IMR-90 (cell line): Measurements from ENCODE around the gene PARVB. TPM values are rescaled to one million over a fixed set of nuclear protein-coding genes. Genes with fewer than 3 reads are reported as not detected.
A peak's percentile ranks its signal among the peaks of the same experiment; 100 is the strongest.

ENCODE experiments used
- ATAC-seq: fragments of 200-7000 bp; cut with Tn5 transposase; 2 replicates; pipeline ENCODE4 v1.9.1; 2020; ENCODE audit warnings: low read depth, mild to moderate bottlenecking, moderate library complexity
- BruUV-seq: library from RNA; stranded (reverse); fragments of 400-500 nt; replicated peaks from 2 replicates; lab custom pipeline; 2021; lab: Mats Ljungman, UMichigan
- CTCF ChIA-PET: fragments of 300-600 bp; formaldehyde crosslinking; extraction: SDS; loops from one replicate; lab custom pipeline; 2021; ENCODE audit warnings: antibody characterized with exemption; lab: Yijun Ruan, JAX
- POLR2A ChIA-PET: fragments of 300-600 bp; sonication (Branson Sonifier 250); formaldehyde crosslinking; loops from one replicate; lab custom pipeline; 2022; ENCODE audit warnings: antibody characterized with exemption; ENCODE audit not compliant: unreplicated experiment; lab: Charles Lee
- DNase-seq: peaks from one replicate; pipeline ENCODE4 v3.0.0; 2013
- H2AFZ ChIP-seq: replicated peaks from 2 replicates; pipeline ENCODE3; 2013; ENCODE audit warnings: low read length, mild to moderate bottlenecking; ENCODE audit not compliant: poor library complexity
- H2AK5ac ChIP-seq: 2 replicates; pipeline ENCODE4 v1.6.1; 2013; ENCODE audit warnings: low read depth, low read length, inconsistent platforms
- H2AK9ac ChIP-seq: replicated peaks from 2 replicates; pipeline ENCODE3; 2013; ENCODE audit warnings: mild to moderate bottlenecking, low read depth, low read length, moderate library complexity; ENCODE audit not compliant: poor library complexity
- H2BK120ac ChIP-seq: 2 replicates; pipeline ENCODE4 v1.6.1; 2013; ENCODE audit warnings: low read depth, low read length, inconsistent platforms
- H2BK15ac ChIP-seq: 3 replicates; pipeline ENCODE4 v1.6.1; 2013; ENCODE audit warnings: low read depth, low read length, inconsistent platforms
- H2BK20ac ChIP-seq: 2 replicates; pipeline ENCODE4 v1.6.1; 2013; ENCODE audit warnings: low read depth, mild to moderate bottlenecking, inconsistent platforms, low read length, moderate library complexity
- H2BK5ac ChIP-seq: 2 replicates; pipeline ENCODE4 v1.6.1; 2013; ENCODE audit warnings: mild to moderate bottlenecking, low read depth, low read length, inconsistent platforms; ENCODE audit not compliant: poor library complexity, severe bottlenecking
- H3K14ac ChIP-seq: replicated peaks from 2 replicates; pipeline ENCODE4 v1.6.1; 2013; ENCODE audit warnings: low read depth, low read length, inconsistent platforms
- H3K18ac ChIP-seq: 2 replicates; pipeline ENCODE4 v1.6.1; 2013; ENCODE audit warnings: low read depth, low read length, control low read depth
- H3K23ac ChIP-seq: 2 replicates; pipeline ENCODE4 v1.6.1; 2013; ENCODE audit warnings: low read depth, low read length, inconsistent platforms
- H3K27ac ChIP-seq: 2 replicates; pipeline ENCODE4 v1.5.1; 2013; ENCODE audit warnings: mild to moderate bottlenecking, control low read depth, low read length; ENCODE audit not compliant: insufficient read depth
- H3K27me3 ChIP-seq: 2 replicates; pipeline ENCODE4 v1.6.1; 2013; ENCODE audit warnings: low read length; ENCODE audit not compliant: control insufficient read depth, insufficient read depth
- H3K36me3 ChIP-seq: 2 replicates; pipeline ENCODE4 v1.6.1; 2013; ENCODE audit warnings: low read length, mixed read lengths; ENCODE audit not compliant: control insufficient read depth, insufficient read depth
- H3K4ac ChIP-seq: 2 replicates; pipeline ENCODE4 v1.6.1; 2013; ENCODE audit warnings: low read depth, low read length, inconsistent platforms
- H3K4me1 ChIP-seq: 2 replicates; pipeline ENCODE4 v1.6.1; 2013; ENCODE audit warnings: low read length, mixed read lengths; ENCODE audit not compliant: control insufficient read depth, insufficient read depth
- H3K4me2 ChIP-seq: 2 replicates; pipeline ENCODE4 v1.6.1; 2013; ENCODE audit warnings: low read depth, mild to moderate bottlenecking, control low read depth, low read length, moderate library complexity
- H3K4me3 ChIP-seq: 2 replicates; pipeline ENCODE4 v1.5.1; 2013; ENCODE audit warnings: low read depth, mild to moderate bottlenecking, control low read depth, low read length, moderate library complexity; ENCODE audit not compliant: insufficient read depth
- H3K56ac ChIP-seq: 2 replicates; pipeline ENCODE4 v1.6.1; 2013; ENCODE audit warnings: low read length, inconsistent platforms; ENCODE audit not compliant: insufficient read depth; ENCODE audit errors: extremely low read depth
- H3K79me1 ChIP-seq, 2 experiments: 2 replicates each; pipeline ENCODE4 v1.6.1; 2013; ENCODE audit warnings: low read length in 2 of 2, inconsistent platforms in 1 of 2, low read depth in 1 of 2
- H3K9ac ChIP-seq: 2 replicates; pipeline ENCODE4 v1.6.1; 2013; ENCODE audit warnings: low read depth, low read length, control low read depth
- H3K9me1 ChIP-seq: 2 replicates; pipeline ENCODE4 v1.6.1; 2013; ENCODE audit warnings: low read length, inconsistent platforms; ENCODE audit not compliant: insufficient read depth
- H3K9me3 ChIP-seq: 2 replicates; pipeline ENCODE4 v1.6.1; 2013; ENCODE audit warnings: low read length; ENCODE audit not compliant: control insufficient read depth, insufficient read depth
- H4K20me1 ChIP-seq: 2 replicates; pipeline ENCODE4 v1.6.1; 2013; ENCODE audit warnings: low read length, inconsistent platforms; ENCODE audit not compliant: insufficient read depth
- H4K5ac ChIP-seq: 2 replicates; pipeline ENCODE4 v1.6.1; 2013; ENCODE audit warnings: mild to moderate bottlenecking, low read depth, low read length, control low read depth
- H4K8ac ChIP-seq, 2 experiments: 2 replicates each; pipeline ENCODE4 v1.6.1; 2013; ENCODE audit warnings: low read depth in 2 of 2, low read length in 2 of 2, control low read depth in 1 of 2, inconsistent platforms in 1 of 2
- H4K91ac ChIP-seq: 2 replicates; pipeline ENCODE4 v1.6.1; 2013; ENCODE audit warnings: low read depth, low read length, inconsistent platforms; ENCODE audit not compliant: insufficient read depth
- ELK1 ChIP-seq: fragments of 150-350 bp; IDR thresholded peaks from 2 replicates; pipeline ENCODE4 v1.6.1; 2016; ENCODE audit warnings: low read depth, mild to moderate bottlenecking, low read length, moderate library complexity, borderline replicate concordance
- SMC3 ChIP-seq: fragments of 150-350 bp; IDR thresholded peaks from 2 replicates; pipeline ENCODE4 v1.6.1; 2016; ENCODE audit warnings: low read depth, mild to moderate bottlenecking, antibody characterized with exemption, low read length, moderate library complexity
- WGBS, 2 experiments: methylation state at CpG; one replicate each; pipeline versions ENCODE4 v1.1.5 to v1.1.7; 2013; ENCODE audit warnings: missing lambda C conversion rate in 2 of 2; ENCODE audit not compliant: insufficient read length in 1 of 2; ENCODE audit errors: extremely low coverage in 2 of 2; 5-methylcytosine and 5-hydroxymethylcytosine counted together
- dilution Hi-C: fragments of 300-500 bp; cut with HindIII; formaldehyde crosslinking; loops from one replicate; pipeline ENCODE4 v1.14.3; 2018; ENCODE audit warnings: low sequenced_read_pairs; ENCODE audit not compliant: unreplicated experiment
- in situ Hi-C: fragments of 300-500 bp; cut with MboI; formaldehyde crosslinking; loops from 3 replicates; pipeline ENCODE4 v1.14.3; 2019; ENCODE audit warnings: low sequenced_read_pairs, inconsistent platforms, mixed read lengths
- intact Hi-C: fragments of 100-400 bp; cut with micrococcal nuclease; formaldehyde crosslinking; loops from 2 replicates; pipeline ENCODE4 v1.10.0; 2022
- polyA plus RNA-seq, 3 experiments: library from polyadenylated mRNA; depleted of rRNA; stranded (reverse); fragments of >200 nt; gene quantifications; 2 replicates each; pipeline ENCODE4 v1.2.3, GENCODE V29; 2012; ENCODE audit warnings: low replicate concordance in 1 of 3
- total RNA-seq: library from RNA; depleted of rRNA; stranded (reverse); fragments of >200 nt; gene quantifications from 2 replicates; pipeline ENCODE4 v1.2.3, GENCODE V29; 2012

The PARVB gene
- total and polyA plus RNA-seq, 2 of the 4 experiments (the other 2 are of a cell fraction) = 44.3 to 53.9 TPM

DNA sequence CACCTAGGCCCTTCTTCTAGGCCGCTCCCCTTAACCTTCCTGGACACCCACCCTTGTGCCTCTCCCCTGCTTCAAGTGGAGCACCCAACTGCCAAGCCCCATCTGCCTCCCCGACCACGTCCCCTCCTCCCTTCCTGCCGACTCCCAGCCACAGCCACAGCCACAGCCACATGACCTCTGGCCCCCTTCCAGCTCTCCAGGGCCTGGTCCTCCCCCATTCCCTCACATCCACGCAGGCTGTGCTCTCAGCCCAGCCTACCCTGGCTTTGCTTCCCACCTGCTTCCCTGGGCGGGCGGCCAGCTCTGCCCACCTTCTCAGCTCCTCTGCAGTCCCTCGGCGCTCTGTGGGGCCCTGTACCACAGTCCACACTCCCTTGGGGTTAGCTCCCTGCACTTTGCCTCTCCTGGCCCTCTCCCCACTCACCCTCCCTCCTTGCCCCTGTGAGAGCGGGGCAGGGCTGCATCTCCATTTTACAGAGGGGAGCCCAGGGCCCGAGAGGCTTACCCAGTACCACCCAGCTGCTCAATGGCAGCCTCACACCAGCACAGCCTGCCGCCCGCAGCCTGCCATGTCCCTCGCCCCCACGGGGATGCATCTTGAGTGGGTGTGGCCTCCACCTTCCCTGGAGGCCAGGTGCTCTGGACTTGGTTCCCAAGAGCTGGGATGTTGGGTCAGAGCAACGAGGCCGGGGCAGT lies 176.9 kb downstream of the PARVB start:
- TF ChIP-seq SMC3 = no peak
- TF ChIP-seq ELK1 = no peak
- BruUV-seq = no TSS peak
- no peak overlapping the region for H3K4me2 ChIP-seq
- H3K4ac ChIP-seq = no peak overlapping the region; the same call in 1 of the 2 replicates
- dilution Hi-C loops = no loop called here
- no peaks in the 10 kb centered on the region for H4K20me1 ChIP-seq
- ATAC-seq (no peak), DNase-seq (no peak)
- no peak overlapping the region for H3K14ac ChIP-seq
- in situ Hi-C loops = no loop called here
- H3K36me3 ChIP-seq = no peaks in the 10 kb centered on the region
- peak overlapping the region; percentile 38; the same call in 1 of the 2 replicates for H2AK5ac ChIP-seq
- peaks cover 20% of the 10 kb centered on the region for H3K4me1 ChIP-seq
- 81% methylated on average over 9 of the region's 17 CpGs; no CpG with 5 or more reads in 1 of the 2 experiments for WGBS, 2 experiments
- H4K8ac ChIP-seq = peak overlapping the region in 1 of 2 experiments; percentile 98; a peak in 1 of 4 replicates
- H4K91ac ChIP-seq = peak overlapping the region; percentile 94
- H3K27ac ChIP-seq = no peak overlapping the region
- intact Hi-C loops = no loop called here
- H2AFZ ChIP-seq = peak overlapping the region; percentile 71
- H3K9me3 ChIP-seq = no peaks in the 10 kb centered on the region
- H2BK5ac ChIP-seq = no peak overlapping the region
- no peak overlapping the region for H2BK20ac ChIP-seq
- H3K56ac ChIP-seq = no peak overlapping the region
- H3K4me3 ChIP-seq = no peak overlapping the region
- CTCF ChIA-PET = no interaction called here
- H3K9me1 ChIP-seq = peaks cover 10% of the 10 kb centered on the region
- peak overlapping the region; percentile 89; the same call in 1 of the 3 replicates for H2BK15ac ChIP-seq
- no peak overlapping the region for H3K23ac ChIP-seq
- H3K79me1 ChIP-seq = no peaks in the 10 kb centered on the region
- peak overlapping the region; percentile 57 for H2AK9ac ChIP-seq
- H3K18ac ChIP-seq = no peak overlapping the region; the same call in 1 of the 2 replicates
- POLR2A ChIA-PET = no interaction called here
- H2BK120ac ChIP-seq = no peak overlapping the region
- H4K5ac ChIP-seq = no peak overlapping the region
- H3K27me3 ChIP-seq = peaks cover 11% of the 10 kb centered on the region
- no peak overlapping the region for H3K9ac ChIP-seq
